Fibroblast of villous mesenchyme (primary cell): Measurements from ENCODE around the gene KCNMA1. TPM values are rescaled to one million over a fixed set of nuclear protein-coding genes. Genes with fewer than 3 reads are reported as not detected.

Source experiments
- DNase-seq: peaks from one replicate; pipeline ENCODE4 v3.0.0-alpha.2; 2010; ENCODE audit warnings: low read depth
- H3K4me3 ChIP-seq: 2 replicates; pipeline ENCODE4 v1.5.1; 2011; ENCODE audit warnings: low read depth, mild to moderate bottlenecking, low read length
- total RNA-seq: library from RNA; depleted of rRNA; stranded (reverse); fragments of >200 nt; gene quantifications from 2 replicates; pipeline ENCODE4 v1.2.3, GENCODE V29; 2012
- TF ChIP-seq, protein P1 (sequence below): IDR thresholded peaks from 2 replicates; pipeline ENCODE4 v1.5.1; 2012; ENCODE audit warnings: low read depth, mild to moderate bottlenecking, low read length; ENCODE audit not compliant: insufficient read depth

Gene KCNMA1
- total RNA-seq, 1 donor, result 36.7 TPM

DNA sequence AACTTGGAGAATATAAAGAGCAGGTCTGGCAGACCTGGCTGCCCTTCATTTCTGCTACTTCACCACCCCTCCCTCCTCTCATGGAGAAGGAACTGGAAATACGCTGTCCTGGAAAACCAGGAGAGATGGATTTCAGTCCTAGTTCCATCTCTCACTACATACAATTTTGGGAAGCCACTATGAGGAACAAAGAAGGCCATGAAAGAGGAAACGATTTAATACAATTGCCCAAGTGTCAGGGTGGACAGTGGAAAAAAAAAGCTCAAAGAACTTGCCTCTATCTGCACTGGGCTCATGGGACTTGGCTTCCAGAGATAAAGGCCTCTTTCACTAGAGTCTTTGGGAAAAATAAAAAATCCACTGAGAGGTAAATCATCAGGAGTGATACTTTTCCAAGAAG is 561.7 kb downstream of the KCNMA1 start:
- no peak overlapping the region for H3K4me3 ChIP-seq
- DNase-seq, result no peak
- TF ChIP-seq, protein P1, sequence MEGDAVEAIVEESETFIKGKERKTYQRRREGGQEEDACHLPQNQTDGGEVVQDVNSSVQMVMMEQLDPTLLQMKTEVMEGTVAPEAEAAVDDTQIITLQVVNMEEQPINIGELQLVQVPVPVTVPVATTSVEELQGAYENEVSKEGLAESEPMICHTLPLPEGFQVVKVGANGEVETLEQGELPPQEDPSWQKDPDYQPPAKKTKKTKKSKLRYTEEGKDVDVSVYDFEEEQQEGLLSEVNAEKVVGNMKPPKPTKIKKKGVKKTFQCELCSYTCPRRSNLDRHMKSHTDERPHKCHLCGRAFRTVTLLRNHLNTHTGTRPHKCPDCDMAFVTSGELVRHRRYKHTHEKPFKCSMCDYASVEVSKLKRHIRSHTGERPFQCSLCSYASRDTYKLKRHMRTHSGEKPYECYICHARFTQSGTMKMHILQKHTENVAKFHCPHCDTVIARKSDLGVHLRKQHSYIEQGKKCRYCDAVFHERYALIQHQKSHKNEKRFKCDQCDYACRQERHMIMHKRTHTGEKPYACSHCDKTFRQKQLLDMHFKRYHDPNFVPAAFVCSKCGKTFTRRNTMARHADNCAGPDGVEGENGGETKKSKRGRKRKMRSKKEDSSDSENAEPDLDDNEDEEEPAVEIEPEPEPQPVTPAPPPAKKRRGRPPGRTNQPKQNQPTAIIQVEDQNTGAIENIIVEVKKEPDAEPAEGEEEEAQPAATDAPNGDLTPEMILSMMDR, result no peak

- no peak overlapping the region for H3K4me3 ChIP-seq
- TF ChIP-seq, protein P1, result no peak
- no peak for DNase-seq
Measured at GRCh38 chr10:77074104-77074624, 563.4 kb downstream of the KCNMA1 start.

GRCh38 chr10:77073663-77073960 is 564.0 kb downstream of the KCNMA1 start:
- DNase-seq, result no peak
- TF ChIP-seq, protein P1, result no peak
- H3K4me3 ChIP-seq, result no peak overlapping the region

DNA sequence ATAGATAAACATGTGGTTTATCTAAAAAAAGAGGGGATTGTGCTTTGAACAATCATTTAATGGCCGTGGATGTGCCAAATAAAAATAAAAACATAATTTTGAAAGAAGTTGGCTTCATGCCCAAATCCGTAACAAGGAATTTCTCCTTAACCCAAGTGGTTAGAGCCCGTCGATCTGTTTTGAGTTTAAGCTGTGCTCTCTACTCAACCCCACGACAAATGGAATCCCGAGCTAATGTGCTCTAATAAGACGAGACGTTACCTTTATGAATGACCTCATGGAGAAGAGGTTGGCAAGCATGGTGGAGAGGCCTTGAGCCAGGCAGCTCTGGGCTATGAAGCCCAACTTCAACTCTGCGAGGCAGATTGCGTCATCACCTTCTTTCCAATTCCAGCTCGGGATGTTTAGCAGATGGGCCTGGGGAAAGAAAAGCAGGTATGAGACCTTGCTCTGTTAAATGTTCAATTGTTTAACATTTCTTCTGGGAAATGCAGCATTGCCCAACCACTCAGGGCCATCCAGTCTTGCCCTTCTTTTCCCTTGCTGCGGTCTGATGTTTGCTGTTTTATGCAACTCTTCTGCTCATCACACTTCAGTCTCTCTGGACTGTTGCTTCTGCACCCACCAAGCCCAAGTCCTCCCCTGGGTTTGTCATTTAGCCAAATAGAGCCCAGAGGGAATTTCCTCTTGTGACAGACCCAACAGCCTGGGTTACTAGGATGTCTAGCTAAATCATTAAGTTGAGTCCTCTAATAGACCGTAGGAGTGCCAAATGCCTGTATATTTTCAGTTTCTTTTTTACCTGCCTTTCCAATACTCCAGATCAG is 564.6 kb downstream of the KCNMA1 start:
- no peak overlapping the region for H3K4me3 ChIP-seq
- TF ChIP-seq, protein P1, result no peak
- peak; percentile 82 for DNase-seq

DNA sequence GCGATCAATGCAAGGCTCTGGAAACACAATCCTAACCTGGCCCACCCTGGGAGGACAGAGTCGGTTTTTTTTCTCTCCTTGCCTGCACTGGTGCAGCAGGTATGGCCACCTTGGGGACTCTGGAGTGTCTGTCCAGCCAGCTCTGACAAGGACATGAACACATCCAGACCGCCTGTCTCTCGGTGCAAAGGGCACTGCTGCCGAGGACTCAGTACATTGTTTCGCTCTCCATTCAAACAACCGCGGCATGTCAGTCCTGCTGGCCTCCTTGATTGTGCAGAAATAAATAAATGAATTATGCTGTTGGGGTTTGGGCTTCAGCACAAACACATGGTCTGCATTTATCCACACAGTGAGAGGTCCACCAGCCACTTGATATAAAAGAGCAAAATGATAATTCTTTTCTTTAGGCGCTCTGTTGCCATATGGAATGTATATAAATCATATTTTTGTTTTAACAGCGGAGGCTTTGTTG is 565.2 kb downstream of the KCNMA1 start:
- TF ChIP-seq, protein P1, result no peak
- no peak overlapping the region for H3K4me3 ChIP-seq
- DNase-seq, result no peak

DNA sequence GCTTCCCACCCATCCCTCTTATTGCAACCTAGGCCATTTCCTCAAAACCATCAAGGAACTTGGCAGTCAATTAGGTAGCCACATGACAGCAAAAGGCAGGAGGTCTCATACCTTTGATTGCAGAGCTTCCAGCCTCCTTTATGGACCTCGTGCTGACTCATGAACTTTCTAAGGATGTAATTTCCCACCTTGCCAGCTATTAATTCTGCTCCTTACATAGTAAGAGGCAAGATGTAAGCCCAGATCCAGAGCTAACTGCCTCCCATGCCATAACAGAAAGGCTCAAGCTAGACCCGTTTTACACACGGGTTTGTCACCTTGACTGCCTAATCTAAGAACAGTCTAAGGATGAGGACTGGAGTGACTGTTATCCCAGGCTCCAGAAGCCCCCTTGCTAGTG is 565.7 kb downstream of the KCNMA1 start:
- DNase-seq, result no peak
- TF ChIP-seq, protein P1, result no peak

More for the DNA sequence above, 565.7 kb downstream of the KCNMA1 start:
- no peak overlapping the region for H3K4me3 ChIP-seq
